ENCODE data around the gene USP32. TPM values are rescaled to one million over a fixed set of nuclear protein-coding genes. Genes with fewer than 3 reads are reported as not detected.
A peak's percentile ranks its signal among the peaks of the same experiment; 100 is the strongest.
"Not testable (repeated sequence)": the region's sequence is repeated elsewhere in the genome, so short reads cannot be mapped to it uniquely, and the experiment has no call there.

USP32 gene
- total RNA-seq, 2 donors from 2014 or later: 54.1 to 74.3 TPM

- Histone ChIP-seq H3K36me3 (ENCODE audit: control insufficient read depth, insufficient read depth, low read length) (no peaks in the 10 kb centered on the region), H3K27ac (ENCODE audit: low read depth, low read length) (no peak overlapping the region), H3K9ac (ENCODE audit: extremely low read depth, low read length, poor library complexity, severe bottlenecking) (no peak overlapping the region), H3K9me3 (ENCODE audit: control insufficient read depth, low read length) (peaks cover 12% of the 10 kb centered on the region), H3K4me1 (ENCODE audit: control insufficient read depth, insufficient read depth, low read length) (no peaks in the 10 kb centered on the region), H3K4me3 (ENCODE audit: low read length) (no peak overlapping the region), H3K27me3 (ENCODE audit: control insufficient read depth, insufficient read depth, low read length, poor library complexity, severe bottlenecking) (no peaks in the 10 kb centered on the region)
- H3K27me3 Mint-ChIP-seq (ENCODE audit: insufficient read depth): no peaks in the 10 kb centered on the region
- peaks cover 2% of the 10 kb centered on the region for H3K36me3 Mint-ChIP-seq (ENCODE audit: low read depth)
- peaks cover 25% of the 10 kb centered on the region for H3K9me3 Mint-ChIP-seq
- H3K4me3 Mint-ChIP-seq: no peak overlapping the region
- H3K4me1 Mint-ChIP-seq: no peaks in the 10 kb centered on the region
- 82 to 87% methylated on average over 26 to 28 of the region's 28 CpGs for WGBS, 2 experiments (ENCODE audit: insufficient coverage in 1 of 2, insufficient read length in 1 of 2)
- peak; percentile 94 for TF ChIP-seq CTCF (conservative IDR thresholded peaks at IDR 0.05)
- H3K27ac Mint-ChIP-seq: peak overlapping the region; percentile 31
- DNase-seq: peak; percentile 91
These were observed 43.6 kb upstream of the USP32 start for GRCh38 chr17:60435244-60436167.

- H3K27me3 Mint-ChIP-seq (ENCODE audit: insufficient read depth); H3K4me3 Mint-ChIP-seq; H3K4me3 ChIP-seq (ENCODE audit: low read length); H3K27me3 ChIP-seq (ENCODE audit: control insufficient read depth, insufficient read depth, low read length, poor library complexity, severe bottlenecking); H3K4me1 Mint-ChIP-seq; H3K4me1 ChIP-seq (ENCODE audit: control insufficient read depth, insufficient read depth, low read length); H3K36me3 Mint-ChIP-seq (ENCODE audit: low read depth); H3K27ac ChIP-seq (ENCODE audit: low read depth, low read length); H3K36me3 ChIP-seq (ENCODE audit: control insufficient read depth, insufficient read depth, low read length); H3K27ac Mint-ChIP-seq; H3K9ac ChIP-seq (ENCODE audit: extremely low read depth, low read length, poor library complexity, severe bottlenecking): not testable (repeated sequence)
- WGBS, 2 experiments (ENCODE audit: insufficient coverage in 1 of 2, insufficient read length in 1 of 2): 85 to 87% methylated on average over 3 to 4 of the region's 4 CpGs
- peaks cover 25% of the 10 kb centered on the region for H3K9me3 Mint-ChIP-seq
- peak; percentile 22 for DNase-seq
- peaks cover 12% of the 10 kb centered on the region for H3K9me3 ChIP-seq (ENCODE audit: control insufficient read depth, low read length)
These were observed 41.4 kb upstream of the USP32 start for GRCh38 chr17:60433021-60433997.

- H3K4me3 Mint-ChIP-seq; H3K4me3 ChIP-seq (ENCODE audit: low read length); H3K27me3 Mint-ChIP-seq (ENCODE audit: insufficient read depth); H3K9ac ChIP-seq (ENCODE audit: extremely low read depth, low read length, poor library complexity, severe bottlenecking); H3K4me1 Mint-ChIP-seq; H3K27ac ChIP-seq (ENCODE audit: low read depth, low read length); H3K36me3 Mint-ChIP-seq (ENCODE audit: low read depth); H3K36me3 ChIP-seq (ENCODE audit: control insufficient read depth, insufficient read depth, low read length); H3K27me3 ChIP-seq (ENCODE audit: control insufficient read depth, insufficient read depth, low read length, poor library complexity, severe bottlenecking); H3K27ac Mint-ChIP-seq; H3K4me1 ChIP-seq (ENCODE audit: control insufficient read depth, insufficient read depth, low read length): not testable (repeated sequence)
- 83 to 93% methylated on average over 5 to 7 of the region's 7 CpGs for WGBS, 2 experiments (ENCODE audit: insufficient coverage in 1 of 2, insufficient read length in 1 of 2)
- H3K9me3 ChIP-seq (ENCODE audit: control insufficient read depth, low read length): peaks cover 12% of the 10 kb centered on the region
- DNase-seq: peak; percentile 20
- peaks cover 25% of the 10 kb centered on the region for H3K9me3 Mint-ChIP-seq
These were observed 38.6 kb upstream of the USP32 start for GRCh38 chr17:60430561-60430960.

- H3K4me1 Mint-ChIP-seq; H3K27me3 ChIP-seq (ENCODE audit: control insufficient read depth, insufficient read depth, low read length, poor library complexity, severe bottlenecking); H3K9ac ChIP-seq (ENCODE audit: extremely low read depth, low read length, poor library complexity, severe bottlenecking); H3K27me3 Mint-ChIP-seq (ENCODE audit: insufficient read depth); H3K27ac Mint-ChIP-seq; H3K36me3 ChIP-seq (ENCODE audit: control insufficient read depth, insufficient read depth, low read length); H3K27ac ChIP-seq (ENCODE audit: low read depth, low read length); DNase-seq; H3K36me3 Mint-ChIP-seq (ENCODE audit: low read depth); H3K4me3 Mint-ChIP-seq; H3K4me1 ChIP-seq (ENCODE audit: control insufficient read depth, insufficient read depth, low read length); H3K4me3 ChIP-seq (ENCODE audit: low read length): not testable (repeated sequence)
- peaks cover 22% of the 10 kb centered on the region for H3K9me3 Mint-ChIP-seq
- 93 to 100% methylated on average over 1 to 3 of the region's 6 CpGs for WGBS, 2 experiments (ENCODE audit: insufficient coverage in 1 of 2, insufficient read length in 1 of 2)
- peaks cover 12% of the 10 kb centered on the region for H3K9me3 ChIP-seq (ENCODE audit: control insufficient read depth, low read length)
These were observed 36.6 kb upstream of the USP32 start for GRCh38 chr17:60428491-60428890.

Measured in endodermal cell (in vitro differentiated cells).